ENCODE results near the gene UROC1. TPM values are rescaled to one million over a fixed set of nuclear protein-coding genes. Genes with fewer than 3 reads are reported as not detected.

UROC1 gene
- total RNA-seq, 1 donor: not detected

- H3K27me3 ChIP-seq (ENCODE audit: insufficient read depth, low read length): peaks cover 22% of the 10 kb centered on the region
- no peak overlapping the region for H3K4me2 ChIP-seq (ENCODE audit: insufficient read depth, low read length)
- no peaks in the 10 kb centered on the region for H4K20me1 ChIP-seq (ENCODE audit: insufficient read depth, low read length)
- H3K4me1 ChIP-seq (ENCODE audit: insufficient read depth, low read length): no peaks in the 10 kb centered on the region
- no peaks in the 10 kb centered on the region for H3K36me3 ChIP-seq (ENCODE audit: insufficient read depth, low read length)
- DNase-seq (ENCODE audit: insufficient read length, low spot score, missing footprints): peak; percentile 85
- TF ChIP-seq CTCF (IDR thresholded peaks at IDR 0.05; ENCODE audit: extremely low read depth, low read depth, low read length): no peak
- no peaks in the 10 kb centered on the region for H3K79me2 ChIP-seq (ENCODE audit: insufficient read depth, low read length)
- peak overlapping the region; percentile 65 for H2AFZ ChIP-seq (ENCODE audit: low read length)
- no peaks in the 10 kb centered on the region for H3K9me3 ChIP-seq (ENCODE audit: low read depth, low read length)
- no peak overlapping the region for H3K27ac ChIP-seq (ENCODE audit: low read depth, low read length)
- H3K4me3 ChIP-seq (ENCODE audit: insufficient read depth, low read length): no peak overlapping the region
Measured at GRCh38 chr3:126487151-126487771, 30.3 kb downstream of the UROC1 start.

GRCh38 chr3:126486360-126486847 is 31.2 kb downstream of the UROC1 start:
- Histone ChIP-seq H3K4me3 (ENCODE audit: insufficient read depth, low read length) (no peak overlapping the region), H3K4me1 (ENCODE audit: insufficient read depth, low read length) (no peaks in the 10 kb centered on the region), H4K20me1 (ENCODE audit: insufficient read depth, low read length) (no peaks in the 10 kb centered on the region), H3K4me2 (ENCODE audit: insufficient read depth, low read length) (no peak overlapping the region), H2AFZ (ENCODE audit: low read length) (no peak overlapping the region), H3K36me3 (ENCODE audit: insufficient read depth, low read length) (no peaks in the 10 kb centered on the region), H3K9me3 (ENCODE audit: low read depth, low read length) (no peaks in the 10 kb centered on the region), H3K79me2 (ENCODE audit: insufficient read depth, low read length) (no peaks in the 10 kb centered on the region), H3K27ac (ENCODE audit: low read depth, low read length) (no peak overlapping the region), H3K27me3 (ENCODE audit: insufficient read depth, low read length) (peaks cover 18% of the 10 kb centered on the region)
- TF ChIP-seq CTCF (IDR thresholded peaks at IDR 0.05; ENCODE audit: extremely low read depth, low read depth, low read length): no peak
- no peak for DNase-seq (ENCODE audit: insufficient read length, low spot score, missing footprints)

- H2AFZ ChIP-seq (ENCODE audit: low read length): no peak overlapping the region
- no peak for DNase-seq (ENCODE audit: insufficient read length, low spot score, missing footprints)
- H3K4me2 ChIP-seq (ENCODE audit: insufficient read depth, low read length): no peak overlapping the region
- no peaks in the 10 kb centered on the region for H3K4me1 ChIP-seq (ENCODE audit: insufficient read depth, low read length)
- H3K36me3 ChIP-seq (ENCODE audit: insufficient read depth, low read length): no peaks in the 10 kb centered on the region
- peaks cover 14% of the 10 kb centered on the region for H3K27me3 ChIP-seq (ENCODE audit: insufficient read depth, low read length)
- no peak for TF ChIP-seq CTCF (IDR thresholded peaks at IDR 0.05; ENCODE audit: extremely low read depth, low read depth, low read length)
- H3K4me3 ChIP-seq (ENCODE audit: insufficient read depth, low read length): no peak overlapping the region
- H3K9me3 ChIP-seq (ENCODE audit: low read depth, low read length): no peaks in the 10 kb centered on the region
- no peaks in the 10 kb centered on the region for H4K20me1 ChIP-seq (ENCODE audit: insufficient read depth, low read length)
- H3K79me2 ChIP-seq (ENCODE audit: insufficient read depth, low read length): no peaks in the 10 kb centered on the region
- H3K27ac ChIP-seq (ENCODE audit: low read depth, low read length): no peak overlapping the region
Measured at GRCh38 chr3:126485956-126486355, 31.6 kb downstream of the UROC1 start.

- Histone ChIP-seq H3K36me3 (ENCODE audit: insufficient read depth, low read length) (no peaks in the 10 kb centered on the region), H3K4me3 (ENCODE audit: insufficient read depth, low read length) (no peak overlapping the region), H4K20me1 (ENCODE audit: insufficient read depth, low read length) (no peaks in the 10 kb centered on the region), H3K4me1 (ENCODE audit: insufficient read depth, low read length) (no peaks in the 10 kb centered on the region), H2AFZ (ENCODE audit: low read length) (no peak overlapping the region), H3K27me3 (ENCODE audit: insufficient read depth, low read length) (peaks cover 8% of the 10 kb centered on the region), H3K79me2 (ENCODE audit: insufficient read depth, low read length) (no peaks in the 10 kb centered on the region), H3K4me2 (ENCODE audit: insufficient read depth, low read length) (no peak overlapping the region), H3K27ac (ENCODE audit: low read depth, low read length) (no peak overlapping the region), H3K9me3 (ENCODE audit: low read depth, low read length) (no peaks in the 10 kb centered on the region)
- peak; percentile 81 for DNase-seq (ENCODE audit: insufficient read length, low spot score, missing footprints)
- no peak for TF ChIP-seq CTCF (IDR thresholded peaks at IDR 0.05; ENCODE audit: extremely low read depth, low read depth, low read length)
Measured at GRCh38 chr3:126485176-126485897, 32.2 kb downstream of the UROC1 start.
